GM12874 (cell line): ENCODE data around the gene GLI3.

ENCODE experiments used
- TF ChIP-seq, protein P1 (sequence below): IDR thresholded peaks from 2 replicates; pipeline ENCODE4 v1.5.1; 2011; ENCODE audit warnings: low read depth, mild to moderate bottlenecking, control low read depth, low read length, moderate library complexity; ENCODE audit not compliant: insufficient read depth

Gene GLI3

DNA sequence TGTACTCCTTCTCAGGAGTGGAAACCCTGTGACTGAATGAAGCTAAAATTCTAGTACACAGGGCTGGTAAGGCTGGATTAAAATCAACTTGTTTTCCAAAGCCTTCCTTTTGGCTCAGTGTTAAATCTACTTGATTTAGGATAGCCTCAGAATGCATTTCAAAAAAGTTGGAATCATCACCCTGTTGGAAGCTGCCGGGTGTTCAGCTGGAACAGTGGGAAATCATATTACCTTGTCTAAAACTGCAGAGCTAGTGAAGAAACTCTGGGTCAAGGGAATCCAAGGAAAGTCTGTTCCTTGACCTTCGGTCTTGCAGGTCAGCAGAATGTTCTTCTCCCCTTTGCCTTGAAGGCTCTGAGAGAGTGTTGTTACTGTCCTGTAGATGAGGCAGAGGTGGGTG is 282.0 kb downstream of the GLI3 start:
- TF ChIP-seq, protein P1, sequence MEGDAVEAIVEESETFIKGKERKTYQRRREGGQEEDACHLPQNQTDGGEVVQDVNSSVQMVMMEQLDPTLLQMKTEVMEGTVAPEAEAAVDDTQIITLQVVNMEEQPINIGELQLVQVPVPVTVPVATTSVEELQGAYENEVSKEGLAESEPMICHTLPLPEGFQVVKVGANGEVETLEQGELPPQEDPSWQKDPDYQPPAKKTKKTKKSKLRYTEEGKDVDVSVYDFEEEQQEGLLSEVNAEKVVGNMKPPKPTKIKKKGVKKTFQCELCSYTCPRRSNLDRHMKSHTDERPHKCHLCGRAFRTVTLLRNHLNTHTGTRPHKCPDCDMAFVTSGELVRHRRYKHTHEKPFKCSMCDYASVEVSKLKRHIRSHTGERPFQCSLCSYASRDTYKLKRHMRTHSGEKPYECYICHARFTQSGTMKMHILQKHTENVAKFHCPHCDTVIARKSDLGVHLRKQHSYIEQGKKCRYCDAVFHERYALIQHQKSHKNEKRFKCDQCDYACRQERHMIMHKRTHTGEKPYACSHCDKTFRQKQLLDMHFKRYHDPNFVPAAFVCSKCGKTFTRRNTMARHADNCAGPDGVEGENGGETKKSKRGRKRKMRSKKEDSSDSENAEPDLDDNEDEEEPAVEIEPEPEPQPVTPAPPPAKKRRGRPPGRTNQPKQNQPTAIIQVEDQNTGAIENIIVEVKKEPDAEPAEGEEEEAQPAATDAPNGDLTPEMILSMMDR, result no peak

DNA sequence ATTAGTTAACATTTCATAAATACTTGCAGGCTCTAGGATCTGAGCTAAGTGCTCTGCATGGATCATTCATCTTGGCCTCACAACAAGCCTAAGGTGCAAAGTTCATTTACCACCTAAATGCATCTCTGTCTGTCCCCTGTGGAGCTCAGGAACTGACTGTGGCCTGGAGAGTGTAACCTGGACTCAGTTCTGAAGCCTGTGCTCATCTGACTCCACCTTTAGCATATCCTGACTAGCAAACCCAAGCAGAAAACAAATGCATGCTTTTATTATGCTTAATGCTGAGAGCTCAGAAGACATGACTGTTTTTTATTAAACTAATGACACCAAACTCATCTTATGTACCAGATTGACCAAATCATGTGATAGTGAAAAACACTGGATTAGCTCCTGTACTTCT is 288.5 kb downstream of the GLI3 start:
- TF ChIP-seq, protein P1, result no peak

DNA sequence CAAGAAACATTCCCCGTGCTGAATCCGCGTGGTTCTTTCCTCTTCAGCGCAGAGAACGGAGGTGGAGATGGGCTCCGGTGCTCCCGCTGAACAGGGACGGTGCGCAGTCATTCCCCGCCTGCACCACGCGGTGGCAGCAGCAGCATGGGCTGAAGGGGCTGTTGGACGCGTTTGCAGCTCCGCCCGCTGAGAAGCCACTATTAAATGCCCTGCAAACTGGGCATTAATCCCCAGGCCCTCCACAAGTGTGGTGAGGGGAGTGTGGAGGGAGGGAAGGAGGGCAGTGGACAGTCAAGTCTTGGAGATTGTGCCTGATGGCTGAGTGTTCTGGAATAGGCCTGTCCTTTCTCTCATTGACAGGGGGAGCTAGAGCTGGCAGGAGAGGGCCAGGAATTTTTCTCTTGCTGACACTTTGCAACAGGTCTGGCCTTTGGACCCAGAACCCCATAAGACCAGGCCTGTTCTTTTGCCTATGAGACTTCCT is 293.9 kb downstream of the GLI3 start:
- TF ChIP-seq, protein P1, result peak; percentile 96

DNA sequence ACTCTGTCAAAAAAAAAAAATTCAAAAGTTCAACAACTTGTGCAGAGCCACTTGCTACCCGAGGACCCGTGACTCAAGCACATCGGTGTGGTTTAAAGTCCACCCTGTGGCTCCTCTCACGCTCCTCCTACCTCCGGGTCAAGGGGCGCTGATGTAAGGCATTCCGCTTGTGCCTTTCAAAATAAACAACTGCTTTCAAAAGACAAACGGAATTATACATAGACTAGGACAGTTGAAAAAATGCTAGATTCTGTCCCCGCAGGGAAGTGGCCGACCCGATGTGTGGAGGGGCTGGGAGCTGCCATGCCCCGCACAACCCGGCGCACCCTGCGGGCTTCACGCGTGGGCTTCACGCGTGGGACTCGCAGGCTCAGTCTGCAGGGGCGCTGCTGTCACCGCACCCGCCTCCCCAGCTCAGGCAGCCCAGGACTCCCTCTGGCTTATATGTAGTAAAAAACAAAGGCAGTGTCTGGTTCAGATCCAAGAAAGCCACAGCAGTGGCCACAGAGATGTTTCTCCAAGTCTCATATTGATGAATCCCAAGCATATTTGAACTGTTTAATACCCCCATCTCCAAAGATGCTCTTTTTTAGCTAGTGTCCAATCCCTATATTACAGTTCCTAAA is 294.4 kb downstream of the GLI3 start:
- TF ChIP-seq, protein P1, result no peak

DNA sequence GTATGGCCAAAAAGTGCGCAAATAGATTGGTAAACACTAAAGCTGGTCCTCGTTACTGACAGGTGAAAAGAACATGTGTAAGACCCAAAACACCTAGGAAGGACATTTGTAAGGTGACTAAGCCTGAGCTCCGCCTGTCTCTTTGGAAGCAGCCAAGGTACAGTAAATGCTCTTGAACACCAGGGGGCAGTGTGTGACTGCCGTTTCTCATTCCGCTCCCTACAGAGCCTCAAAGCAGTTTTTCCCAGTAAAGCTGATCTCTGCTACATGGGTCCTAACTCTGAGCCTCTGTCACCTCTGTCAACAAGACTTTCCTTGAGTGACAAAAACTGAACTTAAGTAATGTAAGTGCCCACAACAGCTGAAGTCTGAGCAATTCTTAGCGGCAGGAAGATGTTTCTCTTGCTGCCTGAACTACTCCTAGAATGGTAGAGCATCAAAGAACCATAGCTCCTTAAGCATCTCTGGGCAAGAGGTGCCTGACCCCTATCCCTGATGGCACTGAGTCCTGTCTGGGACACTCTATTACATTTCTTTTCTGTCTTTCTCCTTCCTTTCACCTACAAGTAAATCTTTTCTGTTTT is 296.2 kb downstream of the GLI3 start:
- TF ChIP-seq, protein P1, result peak; percentile 85

DNA sequence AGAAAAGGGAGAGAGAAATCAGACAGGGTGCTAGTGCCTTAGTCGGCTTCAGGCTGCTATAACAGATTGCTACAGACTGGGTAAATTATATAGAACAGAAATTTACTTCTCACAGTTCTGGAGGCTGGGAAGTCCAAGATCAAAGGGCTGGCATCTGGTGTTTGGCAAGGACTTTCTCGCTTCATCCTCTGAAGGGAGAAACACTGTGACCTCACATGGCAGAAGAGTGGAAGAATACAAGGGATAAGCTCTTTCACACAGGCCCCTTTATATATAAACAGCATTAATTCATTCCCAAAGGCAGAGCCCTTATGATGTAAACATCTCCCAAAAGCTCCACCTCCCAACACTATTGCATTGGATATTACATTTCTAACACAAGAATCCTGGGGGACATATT is 298.6 kb downstream of the GLI3 start:
- TF ChIP-seq, protein P1, result no peak

DNA sequence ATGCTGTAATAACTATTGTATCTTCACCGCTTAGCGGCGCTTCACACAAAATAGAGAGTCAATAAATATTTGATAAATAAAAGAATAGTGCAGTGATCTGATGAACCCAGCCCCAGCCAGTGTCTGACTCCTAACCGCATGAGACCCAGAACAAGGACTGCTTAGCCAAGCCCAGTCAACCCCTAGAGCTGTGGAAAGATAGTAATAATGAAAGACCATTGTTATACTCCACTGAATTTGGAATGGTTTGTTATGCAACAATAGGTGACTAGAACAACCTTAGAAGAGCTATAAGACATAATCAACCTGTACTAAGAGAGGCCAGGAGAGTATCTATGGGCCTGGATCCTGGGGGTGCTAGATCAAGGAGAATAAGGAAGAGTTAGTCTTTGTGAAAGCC is 303.6 kb downstream of the GLI3 start:
- TF ChIP-seq, protein P1, result no peak
